Activated effector memory CD4-positive, alpha-beta T cell treated with anti-CD3 and anti-CD28 coated beads, Interleukin-2, amount 50 U/mL, for 16 hours (primary cell): ENCODE results near the gene BCAS3.

Experiments used
- DNase-seq: peaks from one replicate; pipeline ENCODE4 v3.0.0-alpha.2; 2020

The BCAS3 gene

DNA sequence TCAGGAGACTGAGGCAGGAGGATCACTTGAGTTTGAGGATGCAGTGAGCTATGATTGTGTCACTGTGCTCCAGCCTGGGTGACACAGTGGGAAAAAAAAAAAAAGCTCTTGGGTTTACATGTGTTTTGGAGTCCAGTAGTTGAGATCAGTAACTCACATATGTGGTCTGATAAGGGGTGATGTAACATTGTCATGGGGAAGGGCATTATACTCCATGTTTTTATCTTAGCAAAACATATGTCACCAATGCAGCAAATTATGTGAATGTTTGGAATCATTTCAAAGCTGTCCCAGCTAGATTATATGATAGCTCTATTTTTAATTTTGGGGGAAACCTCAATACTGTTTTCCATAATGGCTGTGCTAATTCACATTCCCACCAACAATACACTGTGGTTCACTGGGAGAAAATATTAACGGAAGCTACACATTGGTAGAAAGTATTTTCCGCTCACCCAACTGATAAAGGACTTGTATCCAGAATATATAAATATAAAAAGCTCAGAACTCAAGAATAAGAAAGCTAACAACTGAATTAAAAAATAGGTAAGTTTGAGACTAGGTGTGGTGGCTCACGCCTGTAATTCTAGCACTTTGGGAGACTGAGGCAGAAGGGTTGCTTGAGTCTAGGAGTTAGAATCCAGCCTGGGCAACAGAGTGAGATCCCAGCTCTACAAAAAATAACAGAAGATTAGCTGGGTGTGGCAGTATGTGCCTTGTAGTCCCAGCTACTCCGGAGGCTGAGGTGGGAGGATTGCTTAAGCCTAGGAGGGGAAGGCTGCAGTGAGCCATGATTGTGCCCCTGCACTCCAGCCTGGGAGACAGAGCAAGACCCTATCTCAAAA lies 497.9 kb downstream of the BCAS3 start:
- no peak for DNase-seq

DNA sequence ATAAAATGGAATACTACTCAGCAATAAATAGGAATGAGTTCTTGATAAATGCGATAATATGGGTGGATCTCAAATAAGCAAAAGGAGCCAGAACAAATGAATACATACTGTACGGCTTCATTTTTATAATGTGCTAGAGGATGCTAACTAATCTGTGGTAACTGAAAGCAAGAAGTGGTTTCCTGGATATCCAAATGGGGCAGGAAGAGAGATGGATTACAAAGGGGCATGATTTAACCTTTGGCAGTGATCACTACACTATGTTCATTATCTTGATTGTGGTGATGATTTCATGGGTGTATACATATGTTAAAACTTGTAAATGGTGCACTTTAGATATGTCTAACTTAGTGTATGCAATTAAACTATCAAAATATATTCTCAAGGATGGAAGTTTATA lies 499.7 kb downstream of the BCAS3 start:
- no peak for DNase-seq

DNA sequence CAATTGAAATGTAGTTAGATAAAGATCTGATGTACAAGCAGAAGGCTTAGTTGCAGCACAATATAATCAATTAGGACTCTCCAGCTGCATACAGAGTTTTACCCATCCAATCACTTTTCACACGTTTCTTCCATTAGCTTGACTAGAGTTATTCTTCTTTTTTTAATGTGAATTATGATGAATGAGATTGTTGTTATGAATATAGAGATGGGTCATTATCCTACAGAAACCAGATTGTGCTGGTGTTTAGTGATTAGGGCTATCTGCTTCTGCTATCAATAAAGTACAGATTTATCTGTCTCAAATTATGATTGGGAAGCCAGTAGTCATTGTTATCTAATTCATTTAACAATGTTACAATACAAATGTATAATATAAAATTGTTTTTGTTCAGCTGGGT lies 500.6 kb downstream of the BCAS3 start:
- no peak for DNase-seq

DNA sequence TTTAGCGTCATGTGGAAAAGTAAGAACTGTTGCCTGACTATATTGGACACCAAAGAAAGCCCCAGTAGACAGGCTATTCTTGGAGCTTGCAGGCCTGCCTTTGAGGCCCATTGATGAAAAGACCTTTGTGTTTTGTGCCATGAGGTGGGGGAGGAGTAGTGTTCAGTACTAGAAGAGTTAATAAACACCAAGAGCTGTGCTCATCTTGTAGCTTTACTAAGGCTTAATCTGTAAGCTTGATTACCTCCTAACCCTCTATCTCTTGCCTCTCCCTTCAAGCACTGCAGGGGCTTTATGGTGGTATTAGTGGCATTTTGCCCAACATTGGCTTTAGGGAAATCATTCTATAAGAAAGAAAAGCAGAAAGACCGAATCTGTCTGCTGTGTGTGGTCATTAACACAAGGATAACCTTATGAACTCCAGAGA lies 501.7 kb downstream of the BCAS3 start:
- DNase-seq = no peak

DNA sequence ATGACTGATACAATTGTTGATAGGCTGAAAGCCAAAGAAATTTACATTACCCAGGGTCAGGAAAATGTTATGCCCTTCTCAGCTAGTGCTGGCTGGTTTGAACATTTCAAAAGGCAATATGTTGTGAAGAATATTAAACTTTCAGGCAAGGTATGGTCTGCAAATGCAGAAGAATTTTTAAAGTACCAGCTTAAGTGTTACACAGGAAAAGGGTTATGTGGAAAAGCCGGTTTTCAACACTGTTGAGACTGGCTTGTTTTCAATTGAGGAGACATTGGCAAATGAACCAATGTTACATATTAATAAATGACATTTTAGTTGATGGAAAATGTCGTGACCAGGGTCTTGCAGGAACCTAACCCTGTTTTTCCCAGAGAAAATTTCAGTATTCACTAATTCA lies 506.1 kb downstream of the BCAS3 start:
- no peak for DNase-seq

DNA sequence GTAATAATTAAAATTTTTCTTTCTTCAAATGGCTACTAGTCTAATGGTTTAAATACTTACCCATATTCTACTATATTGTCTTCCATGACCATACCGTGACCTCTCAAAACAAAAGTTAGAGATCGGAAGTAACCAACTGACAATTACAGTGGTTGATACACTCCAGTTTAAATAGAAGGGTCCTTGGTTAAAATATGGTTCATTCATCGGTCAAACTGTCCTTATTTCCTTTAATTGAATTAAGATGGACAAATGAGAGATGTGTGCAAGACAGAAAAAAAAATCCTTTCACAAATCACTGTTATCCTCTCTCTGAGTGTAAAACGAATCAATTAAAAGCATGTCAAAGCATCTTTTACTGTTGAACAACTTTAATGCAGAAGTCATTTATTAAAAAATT lies 507.7 kb downstream of the BCAS3 start:
- no peak for DNase-seq

DNA sequence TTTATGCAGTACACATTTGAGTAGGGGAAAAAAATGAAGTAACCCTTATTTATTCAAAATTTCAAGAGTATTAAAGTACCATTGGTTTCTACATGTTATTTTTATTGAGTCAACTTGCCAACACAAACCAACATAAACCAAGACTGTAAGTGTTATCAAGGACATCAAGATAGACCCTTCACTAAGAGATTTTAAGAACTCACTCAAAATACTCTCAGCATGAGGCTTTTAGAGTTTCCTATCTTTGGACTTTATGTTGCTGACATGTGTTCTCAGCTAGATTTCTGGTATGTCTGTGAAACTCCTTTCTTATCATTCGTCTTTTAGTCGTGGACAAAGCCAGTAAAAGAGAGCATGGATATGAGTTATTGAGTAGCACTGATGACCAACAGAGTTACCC lies 509.4 kb downstream of the BCAS3 start:
- DNase-seq = no peak

DNA sequence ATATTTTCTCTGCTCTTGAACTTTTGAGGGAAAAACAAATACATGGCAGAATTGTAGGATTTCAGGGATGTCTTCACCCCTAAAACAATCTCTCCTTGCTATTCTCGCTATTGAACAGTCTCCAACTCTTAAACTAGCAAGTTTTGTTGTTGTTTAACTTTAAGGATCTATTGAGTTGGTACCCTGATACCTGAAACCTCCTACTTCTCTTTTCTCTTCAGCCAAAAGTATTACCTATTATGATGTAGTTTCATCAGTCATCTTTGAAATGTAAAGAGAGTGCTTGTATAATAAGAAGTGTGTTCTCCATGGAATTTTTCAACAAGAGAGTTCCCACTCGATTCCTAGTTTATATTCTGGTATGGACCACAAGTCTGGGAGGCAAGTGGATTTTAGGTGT lies 510.4 kb downstream of the BCAS3 start:
- no peak for DNase-seq

DNA sequence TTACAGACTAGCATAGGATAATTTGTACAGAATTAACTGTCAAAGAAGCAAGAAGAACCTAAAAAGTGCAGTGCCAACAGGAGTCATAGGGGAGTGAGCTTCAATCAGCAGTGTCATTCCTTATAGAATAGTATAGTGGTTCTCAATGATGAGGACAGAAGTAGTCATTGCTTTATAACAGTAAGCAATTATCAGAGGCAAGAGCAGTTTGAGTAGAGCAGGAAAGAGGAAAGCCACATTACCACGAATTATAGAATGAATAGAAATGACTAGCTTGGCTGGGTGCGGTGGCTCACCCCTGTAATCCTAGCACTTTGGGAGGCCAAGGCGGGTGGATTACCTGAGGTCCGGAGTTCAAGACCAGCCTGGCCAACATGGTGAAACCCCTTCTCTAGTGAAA lies 512.3 kb downstream of the BCAS3 start:
- DNase-seq = no peak

DNA sequence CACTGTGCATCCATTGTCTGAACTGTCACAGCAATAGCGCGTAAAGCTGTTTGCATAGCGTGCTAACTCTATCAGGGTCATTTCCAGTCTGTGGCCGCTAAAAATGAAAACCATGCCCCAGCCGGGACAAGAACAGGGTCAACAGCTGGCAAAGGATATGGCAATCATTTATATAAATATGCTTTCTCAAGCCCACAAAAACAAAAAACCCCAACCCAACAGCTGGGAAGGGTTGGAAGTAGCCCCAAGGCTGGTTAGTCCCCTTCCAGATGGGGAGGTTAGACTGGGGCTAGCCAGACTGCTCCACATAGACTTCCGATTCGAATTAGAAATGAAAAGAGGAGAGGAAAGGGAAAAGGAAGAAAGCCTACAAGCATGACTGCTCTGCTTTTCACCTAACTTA lies 518.7 kb downstream of the BCAS3 start:
- no peak for DNase-seq

DNA sequence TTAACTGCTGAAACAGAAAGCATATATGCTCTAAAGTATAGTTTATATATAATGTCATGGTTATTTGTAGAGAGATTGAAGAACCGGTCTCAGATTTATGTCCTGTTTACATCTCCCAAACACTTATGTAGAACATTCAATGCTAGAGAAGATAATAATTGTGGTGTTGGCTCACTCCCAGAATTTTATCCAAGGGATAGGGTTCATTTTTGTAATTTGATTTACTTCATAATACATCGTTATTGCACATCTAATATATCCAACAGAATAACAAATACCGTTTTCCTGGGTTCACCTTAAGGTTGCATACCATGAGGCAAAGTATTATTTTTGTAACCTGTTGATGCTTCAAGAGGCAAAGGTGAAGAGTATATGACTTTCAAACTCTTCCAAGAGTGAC lies 519.1 kb downstream of the BCAS3 start:
- DNase-seq = no peak

DNA sequence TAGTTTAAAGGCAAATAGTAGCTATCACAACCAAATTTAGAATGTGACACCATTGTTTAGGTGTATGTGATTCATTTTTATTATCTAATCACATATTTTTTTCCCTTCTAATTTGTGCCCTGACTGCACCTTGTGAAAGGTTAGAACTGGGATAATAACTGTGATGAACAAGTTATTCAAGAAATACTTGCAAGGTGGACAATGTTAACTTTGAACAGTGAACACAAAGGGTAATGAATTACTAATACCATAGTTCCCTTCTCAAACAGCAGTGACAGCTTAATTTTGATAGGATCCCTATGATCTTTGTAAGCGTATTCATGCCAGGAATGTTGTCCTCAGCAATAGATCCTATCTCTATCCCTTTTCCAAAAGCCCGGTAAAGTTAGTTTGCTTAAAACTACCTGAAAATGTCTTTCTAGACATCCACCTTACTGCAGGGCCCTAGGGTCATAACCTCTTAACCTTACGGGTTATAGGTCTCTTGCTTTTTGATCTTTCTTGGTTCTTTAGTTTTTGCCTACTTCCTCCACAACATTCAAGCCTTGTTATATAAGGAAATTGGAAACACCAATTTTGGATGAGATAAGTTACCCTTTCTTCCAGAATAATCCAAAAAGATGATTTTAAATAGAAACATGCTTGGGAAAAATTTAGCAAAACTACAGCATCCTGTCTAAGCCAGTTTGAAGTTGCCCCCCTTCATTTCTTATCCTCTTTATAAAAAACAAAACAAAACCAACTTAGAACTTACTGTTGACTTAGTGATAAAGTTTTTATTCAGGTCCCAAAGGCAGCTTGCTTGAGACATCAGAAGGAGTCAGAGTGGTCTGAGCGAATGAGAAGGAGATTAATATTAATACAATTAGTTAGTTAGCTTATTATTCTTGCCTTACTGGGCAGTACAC lies 522.0 kb downstream of the BCAS3 start:
- DNase-seq = no peak

DNA sequence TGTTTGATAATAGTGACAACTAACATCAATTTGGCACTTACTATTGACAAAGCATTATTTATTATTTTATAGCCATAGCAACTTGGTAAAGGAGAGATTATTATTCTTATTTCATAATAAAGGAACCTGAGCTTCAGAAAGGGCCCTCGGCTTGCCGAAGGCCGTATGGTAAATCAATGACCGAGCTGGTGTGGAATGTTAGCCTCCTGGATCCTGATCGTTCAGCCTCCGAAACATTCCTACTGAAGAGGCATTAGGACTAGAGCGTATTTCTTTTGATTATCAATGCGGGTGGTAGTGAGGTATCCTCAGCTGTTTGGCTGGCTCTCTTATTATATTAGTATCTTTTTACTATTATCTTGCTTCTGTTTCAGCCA lies 522.7 kb downstream of the BCAS3 start:
- DNase-seq = no peak

DNA sequence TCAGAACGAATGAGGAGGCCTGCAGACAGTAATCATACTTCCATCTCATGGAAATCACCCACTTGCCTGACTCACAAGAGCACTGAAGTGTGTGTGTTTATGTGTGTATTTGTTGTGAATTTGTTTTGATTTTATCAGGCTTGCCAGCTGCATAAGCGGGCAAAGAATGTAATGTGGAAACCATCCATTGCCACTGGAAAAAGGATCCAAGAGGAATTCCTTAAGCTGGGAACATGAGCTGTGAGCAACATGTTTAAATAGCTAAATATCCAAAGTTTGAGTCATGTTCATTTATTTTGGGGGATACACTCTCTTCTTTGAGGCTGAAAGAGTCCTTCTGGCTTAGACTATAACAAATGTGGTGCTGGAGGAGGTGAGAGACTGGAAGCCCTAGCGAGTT lies 523.6 kb downstream of the BCAS3 start:
- no peak for DNase-seq

DNA sequence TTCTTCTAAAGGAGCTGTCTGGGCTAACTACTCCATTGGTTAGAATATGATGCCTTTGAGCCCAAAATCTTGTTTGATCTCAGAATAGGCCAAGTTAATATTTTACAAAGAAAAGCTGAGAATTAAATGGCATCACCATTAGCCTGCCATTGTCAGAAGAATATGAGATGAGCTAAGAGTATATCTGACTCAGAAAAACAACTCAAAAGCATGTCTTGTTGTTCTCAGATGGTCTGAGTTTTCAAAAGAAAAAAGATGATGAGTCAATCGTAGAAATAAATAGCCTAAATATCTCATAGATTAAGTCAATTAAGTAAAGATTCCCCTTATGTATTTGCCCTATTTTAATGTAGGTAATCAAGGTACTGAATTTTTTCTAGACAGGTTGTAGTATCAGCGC lies 524.9 kb downstream of the BCAS3 start:
- no peak for DNase-seq

DNA sequence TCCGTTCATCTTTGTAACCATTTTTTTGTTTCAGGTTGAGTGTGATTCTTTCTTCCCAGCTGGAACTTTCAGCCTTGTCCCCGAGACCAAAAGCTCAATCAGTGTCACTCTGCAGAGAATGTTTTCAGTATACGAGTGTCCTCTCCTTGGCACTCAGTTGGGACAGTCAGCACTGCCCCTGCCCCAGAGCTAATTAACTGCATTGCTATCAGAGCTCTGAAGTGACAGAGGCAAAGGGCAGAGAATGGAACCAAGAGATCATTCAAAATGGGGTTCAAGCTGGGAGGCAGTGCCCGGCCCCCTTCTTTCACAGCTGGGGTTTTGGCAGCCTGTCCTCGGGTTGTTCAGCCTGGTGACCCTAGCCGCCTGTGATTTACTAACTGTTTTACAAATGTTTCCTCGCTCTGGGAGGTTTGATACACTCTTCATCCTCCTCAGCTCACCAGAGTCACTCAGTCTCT lies 526.0 kb downstream of the BCAS3 start:
- DNase-seq = no peak

DNA sequence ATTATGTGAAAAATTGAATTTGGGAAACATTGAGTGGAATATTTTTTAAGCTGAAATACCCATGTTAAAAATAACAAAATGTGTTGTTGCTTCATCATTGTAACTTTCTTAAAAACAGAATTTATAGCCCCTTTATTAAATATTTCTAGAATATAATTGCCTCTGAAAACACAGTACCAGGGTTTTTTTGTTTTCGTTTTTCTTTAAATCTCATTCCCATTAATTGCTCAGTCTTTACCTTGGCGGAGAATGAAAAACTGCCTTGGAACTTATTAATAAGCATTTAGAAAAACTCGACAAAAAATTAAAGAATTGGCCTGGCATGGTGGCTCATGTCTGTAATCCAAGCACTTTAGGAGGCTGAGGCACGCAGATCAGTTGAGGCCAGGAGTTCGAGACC lies 526.8 kb downstream of the BCAS3 start:
- DNase-seq = no peak

DNA sequence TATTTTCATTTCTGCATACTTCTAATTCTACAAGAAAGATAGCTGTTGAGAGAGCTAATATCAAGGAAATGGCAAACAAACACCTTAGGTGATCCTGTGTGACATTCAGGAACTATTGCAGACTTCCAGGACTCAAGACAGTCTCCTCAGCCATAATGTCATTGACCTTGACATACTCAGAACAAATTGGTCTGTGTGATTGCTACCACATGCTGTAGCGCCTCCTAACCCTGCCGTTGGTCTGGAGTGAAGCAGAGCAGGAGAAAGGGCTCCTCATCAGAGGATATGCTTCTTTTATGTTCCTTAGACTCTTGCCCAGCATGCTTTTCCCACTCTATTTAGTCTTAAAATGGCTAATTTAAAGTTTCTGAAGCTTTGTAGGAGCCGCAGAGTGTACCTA lies 527.8 kb downstream of the BCAS3 start:
- DNase-seq = no peak

DNA sequence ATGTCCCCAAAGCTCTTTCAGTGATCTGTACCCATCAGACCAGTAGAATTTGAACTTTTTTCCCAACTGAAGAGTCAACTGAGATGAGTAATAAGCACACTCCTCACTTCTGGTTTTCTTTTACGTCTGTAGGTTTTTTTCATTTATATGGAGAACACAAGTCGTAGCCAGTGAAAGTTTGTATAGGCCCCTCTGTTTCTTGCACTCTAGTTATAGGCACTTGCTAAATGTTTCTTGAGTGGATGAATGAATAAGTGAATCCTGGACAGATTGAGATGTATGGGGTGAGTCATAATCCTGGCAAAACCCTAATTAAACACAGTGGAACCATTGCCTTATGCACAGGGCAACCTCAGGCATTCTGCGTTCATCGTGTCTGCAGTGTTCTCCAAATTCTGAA lies 528.3 kb downstream of the BCAS3 start:
- no peak for DNase-seq

DNA sequence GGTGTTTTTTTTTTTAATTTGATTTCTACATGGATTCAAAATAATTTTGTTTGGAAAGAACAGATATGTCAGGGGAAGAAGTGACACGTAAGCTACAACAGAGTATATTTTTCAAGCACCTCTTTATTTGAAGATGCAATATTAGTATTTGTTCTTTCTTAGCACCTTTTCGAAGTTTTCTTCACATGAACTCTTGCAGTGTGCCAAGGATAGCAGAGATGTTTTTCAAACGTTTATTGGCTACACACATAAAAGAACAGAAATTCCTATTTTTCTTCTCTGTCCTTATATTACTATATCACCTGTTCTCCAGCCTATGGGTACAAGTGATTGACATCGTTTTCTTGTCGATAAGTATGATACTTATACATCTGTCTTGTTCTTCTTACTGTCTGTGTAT lies 529.3 kb downstream of the BCAS3 start:
- no peak for DNase-seq

DNA sequence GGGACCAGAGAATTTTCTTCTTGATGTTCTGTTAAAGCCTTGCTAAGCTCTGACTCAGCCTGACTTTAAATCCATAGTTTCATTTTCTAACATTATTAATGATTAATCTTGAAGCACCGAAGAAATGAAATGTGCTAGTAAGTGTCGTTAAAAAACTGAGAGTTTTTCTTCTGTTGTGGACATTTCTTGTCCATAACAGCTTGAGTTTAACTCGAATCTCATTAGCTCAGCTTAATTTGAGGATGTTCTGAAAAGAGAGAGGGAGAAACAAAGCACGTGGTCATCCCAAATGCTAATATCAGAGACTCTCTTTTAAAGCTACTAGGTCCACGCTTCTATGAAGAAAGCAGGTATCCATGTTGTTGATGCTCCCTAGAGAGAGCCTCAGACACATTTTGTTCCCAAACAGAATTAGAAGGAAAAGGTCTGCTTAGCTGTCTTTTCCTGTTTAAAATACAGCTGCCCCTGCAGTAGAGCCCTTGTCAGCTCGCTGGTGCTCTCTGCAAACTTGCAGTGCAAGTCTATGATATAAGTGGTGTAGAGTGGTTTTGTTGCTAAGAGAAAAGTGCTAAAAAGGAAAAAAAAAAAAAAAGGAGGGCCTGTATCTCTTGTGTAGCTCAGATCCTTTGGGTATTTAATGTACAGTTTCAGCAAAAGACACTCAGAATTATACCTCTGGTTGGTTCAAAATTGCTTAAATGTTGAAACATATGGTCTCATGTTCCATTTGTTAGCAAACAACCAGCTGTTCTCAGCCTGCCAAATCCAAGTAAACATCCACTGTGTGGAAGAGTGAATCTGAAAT lies 530.9 kb downstream of the BCAS3 start:
- DNase-seq = no peak

DNA sequence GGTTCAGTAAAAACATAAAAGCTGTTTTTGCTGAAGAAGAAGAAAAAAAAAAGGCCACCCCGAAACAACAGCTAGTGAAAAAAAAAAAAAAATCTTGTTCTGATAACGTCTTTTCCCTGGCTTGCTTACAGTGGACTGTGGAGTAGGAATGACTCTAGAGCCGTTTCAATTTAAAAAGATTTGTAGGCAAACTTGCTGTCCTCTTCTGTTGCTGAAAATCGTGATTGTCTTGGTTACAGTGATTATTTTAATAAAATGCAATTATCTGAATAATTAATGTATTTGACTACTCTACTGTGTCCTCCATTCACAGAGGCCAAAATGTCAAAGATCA lies 531.4 kb downstream of the BCAS3 start:
- no peak for DNase-seq

DNA sequence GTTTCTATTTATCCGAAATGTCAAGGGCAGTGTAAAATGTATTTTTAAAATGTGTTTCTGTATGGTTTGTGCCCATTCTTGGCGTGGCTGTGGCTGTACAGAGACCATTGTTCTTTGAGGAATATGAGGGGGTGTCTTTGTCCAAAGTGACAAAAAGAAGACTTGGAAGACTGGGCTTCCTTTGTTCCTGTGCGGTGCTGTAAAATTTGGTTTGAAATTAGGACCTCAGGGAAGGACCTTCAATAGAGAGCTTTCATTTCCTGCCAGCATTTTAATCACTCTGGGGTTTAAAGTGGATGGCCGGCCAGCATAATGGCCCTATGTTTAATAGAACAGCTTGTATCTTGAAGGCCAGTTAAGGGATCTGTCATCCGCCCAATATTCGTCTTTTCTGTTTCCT lies 531.9 kb downstream of the BCAS3 start:
- DNase-seq = no peak
